ENCODE data around the gene TM4SF5.
"Not testable (repeated sequence)": the region's sequence is repeated elsewhere in the genome, so short reads cannot be mapped to it uniquely, and the experiment has no call there.

The TM4SF5 gene

DNA sequence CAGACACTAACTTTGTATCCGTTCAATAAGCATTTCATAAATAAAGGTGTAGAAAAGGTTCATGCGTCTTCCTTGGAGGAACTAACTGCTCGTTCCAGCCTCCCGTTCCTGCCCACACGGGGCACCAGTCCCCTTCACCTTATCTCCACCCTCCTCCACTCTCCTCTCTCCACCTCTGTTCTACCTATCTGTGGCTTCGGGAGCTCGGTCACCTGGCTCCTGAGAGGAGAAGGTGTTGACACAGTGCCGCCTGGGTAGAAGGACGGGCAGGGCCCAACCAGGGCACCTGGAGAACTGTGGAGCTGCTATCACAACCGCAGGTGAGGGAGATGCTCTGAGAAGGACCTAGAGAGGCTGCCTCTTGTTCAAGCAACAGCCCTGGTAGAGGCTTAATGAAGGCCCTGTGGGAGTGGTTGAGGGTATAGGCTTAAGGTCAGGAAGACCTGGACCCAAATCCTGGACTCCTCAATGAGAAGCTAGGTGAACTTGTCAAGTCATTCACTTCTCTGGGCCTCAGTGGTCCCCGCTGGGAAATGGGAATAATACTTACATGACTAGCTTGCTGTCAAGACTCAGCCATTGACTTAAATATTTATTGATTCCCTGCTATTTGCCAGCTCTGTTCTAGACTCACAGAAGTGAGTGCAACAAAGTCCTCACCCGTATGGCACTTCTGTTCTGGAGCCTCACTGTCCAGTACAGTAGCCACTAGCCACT, 51.8 kb downstream of the TM4SF5 start:
- Histone ChIP-seq H2AFZ (ENCODE audit: insufficient read depth, low read length, poor library complexity) (no peak overlapping the region), H2AK5ac (ENCODE audit: low read length) (no peak overlapping the region), H2BK120ac (ENCODE audit: insufficient read depth, low read length, poor library complexity) (no peak overlapping the region), H4K12ac (ENCODE audit: low read depth, low read length) (no peak overlapping the region), H3K4ac (ENCODE audit: low read depth, low read length) (no peak overlapping the region), H3K36me3 (ENCODE audit: control insufficient read depth in 1 of 2, insufficient read depth in 2 of 2, low read length in 2 of 2) (peaks cover 32 to 35% of the 10 kb centered on the region in 2 experiments), H3K23ac (ENCODE audit: low read length) (no peak overlapping the region), H4K91ac (ENCODE audit: low read depth, low read length) (no peak overlapping the region), H3K79me2 (ENCODE audit: control insufficient read depth, insufficient read depth, low read length, poor library complexity) (no peaks in the 10 kb centered on the region), H3K9ac (ENCODE audit: low read length) (no peak overlapping the region), H4K8ac (ENCODE audit: low read depth, low read length) (no peak overlapping the region), H2BK12ac (ENCODE audit: low read length) (no peak overlapping the region), H3K14ac (ENCODE audit: low read length) (no peak overlapping the region), H3K4me1 (ENCODE audit: control insufficient read depth in 1 of 2, insufficient read depth in 2 of 2, low read length in 2 of 2) (peaks cover 0 to 4% of the 10 kb centered on the region in 2 experiments), H3K4me3 (ENCODE audit: low read depth, low read length) (no peak overlapping the region), H3K9me3 (ENCODE audit: insufficient read depth, low read depth, low read length) (peaks cover 4% of the 10 kb centered on the region), H3K4me2 (ENCODE audit: low read length) (no peak overlapping the region), H3K18ac (ENCODE audit: low read length) (no peak overlapping the region), H3K27ac (ENCODE audit: low read depth, low read length) (no peak overlapping the region), H2BK5ac (ENCODE audit: low read depth, low read length, poor library complexity) (no peak overlapping the region), H3K79me1 (ENCODE audit: low read length) (no peaks in the 10 kb centered on the region), H3K27me3 (ENCODE audit: insufficient read depth, low read length) (no peaks in the 10 kb centered on the region)
- WGBS (ENCODE audit: extremely low coverage, insufficient coverage, insufficient read length) = no CpG with 5 or more reads among the region's 12 CpGs
- DNase-seq = no peak

- no peak overlapping the region for H2BK120ac ChIP-seq (ENCODE audit: insufficient read depth, low read length, poor library complexity)
- H3K9ac ChIP-seq (ENCODE audit: low read length) = no peak overlapping the region
- no peak for DNase-seq
- H3K9me3 ChIP-seq (ENCODE audit: insufficient read depth, low read depth, low read length) = peaks cover 1% of the 10 kb centered on the region
- no peak overlapping the region for H3K14ac ChIP-seq (ENCODE audit: low read length)
- H3K4ac ChIP-seq (ENCODE audit: low read depth, low read length) = no peak overlapping the region
- no peak overlapping the region for H3K4me2 ChIP-seq (ENCODE audit: low read length)
- WGBS (ENCODE audit: extremely low coverage, insufficient coverage, insufficient read length) = no CpG with 5 or more reads among the region's 8 CpGs
- H2BK5ac ChIP-seq (ENCODE audit: low read depth, low read length, poor library complexity) = no peak overlapping the region
- H4K12ac ChIP-seq (ENCODE audit: low read depth, low read length) = no peak overlapping the region
- no peak overlapping the region for H2AFZ ChIP-seq (ENCODE audit: insufficient read depth, low read length, poor library complexity)
- no peak overlapping the region for H4K91ac ChIP-seq (ENCODE audit: low read depth, low read length)
- H3K79me2 ChIP-seq (ENCODE audit: control insufficient read depth, insufficient read depth, low read length, poor library complexity) = no peaks in the 10 kb centered on the region
- no peak overlapping the region for H2BK12ac ChIP-seq (ENCODE audit: low read length)
- no peak overlapping the region for H2AK5ac ChIP-seq (ENCODE audit: low read length)
- H3K36me3 ChIP-seq (ENCODE audit: control insufficient read depth in 1 of 2, insufficient read depth in 2 of 2, low read length in 2 of 2) = peaks cover 12 to 15% of the 10 kb centered on the region in 2 experiments
- H3K23ac ChIP-seq (ENCODE audit: low read length) = no peak overlapping the region
- no peak overlapping the region for H3K4me3 ChIP-seq (ENCODE audit: low read depth, low read length)
- no peaks in the 10 kb centered on the region for H3K4me1 ChIP-seq (ENCODE audit: control insufficient read depth in 1 of 2, insufficient read depth in 2 of 2, low read length in 2 of 2)
- no peaks in the 10 kb centered on the region for H3K79me1 ChIP-seq (ENCODE audit: low read length)
- H4K8ac ChIP-seq (ENCODE audit: low read depth, low read length) = no peak overlapping the region
- H3K18ac ChIP-seq (ENCODE audit: low read length) = no peak overlapping the region
- H3K27ac ChIP-seq (ENCODE audit: low read depth, low read length) = no peak overlapping the region
- H3K27me3 ChIP-seq (ENCODE audit: insufficient read depth, low read length) = no peaks in the 10 kb centered on the region
Measured at GRCh38 chr17:4827399-4827798, 55.7 kb downstream of the TM4SF5 start.

DNA sequence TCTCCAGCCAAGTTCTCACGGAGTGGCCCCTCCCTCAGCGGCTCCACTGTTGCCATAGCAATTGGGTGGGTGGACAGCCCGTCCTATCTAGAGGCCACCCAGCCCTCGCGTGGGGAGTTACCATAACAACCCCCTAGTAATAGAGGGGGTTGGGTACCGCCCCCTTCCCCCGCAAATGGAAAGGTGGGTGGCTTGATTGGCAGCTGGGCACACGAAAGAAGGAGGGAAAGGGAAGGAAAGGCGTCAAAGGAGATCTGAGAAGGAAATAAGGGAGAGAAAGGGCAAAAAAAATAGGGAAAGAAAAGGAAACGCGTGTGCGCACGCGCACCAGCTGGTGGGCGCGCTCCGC, 61.1 kb downstream of the TM4SF5 start:
- not testable (repeated sequence) for H3K14ac ChIP-seq (ENCODE audit: low read length); H3K4ac ChIP-seq (ENCODE audit: low read depth, low read length); H3K18ac ChIP-seq (ENCODE audit: low read length); H2BK5ac ChIP-seq (ENCODE audit: low read depth, low read length, poor library complexity); H2AK5ac ChIP-seq (ENCODE audit: low read length); H3K9me3 ChIP-seq (ENCODE audit: insufficient read depth, low read depth, low read length); H3K9ac ChIP-seq (ENCODE audit: low read length); H3K23ac ChIP-seq (ENCODE audit: low read length); H2BK120ac ChIP-seq (ENCODE audit: insufficient read depth, low read length, poor library complexity); DNase-seq; H2BK12ac ChIP-seq (ENCODE audit: low read length); H3K36me3 ChIP-seq (ENCODE audit: control insufficient read depth in 1 of 2, insufficient read depth in 2 of 2, low read length in 2 of 2); H3K27me3 ChIP-seq (ENCODE audit: insufficient read depth, low read length)
- peaks cover 11% of the 10 kb centered on the region for H3K79me1 ChIP-seq (ENCODE audit: low read length)
- H3K27ac ChIP-seq (ENCODE audit: low read depth, low read length) = peak overlapping the region; percentile 72
- peak overlapping the region; percentile 46 for H3K4me3 ChIP-seq (ENCODE audit: low read depth, low read length)
- peak overlapping the region; percentile 98 for H3K4me2 ChIP-seq (ENCODE audit: low read length)
- peak overlapping the region; percentile 83 for H4K8ac ChIP-seq (ENCODE audit: low read depth, low read length)
- no CpG with 5 or more reads among the region's 17 CpGs for WGBS (ENCODE audit: extremely low coverage, insufficient coverage, insufficient read length)
- peaks cover 13 to 19% of the 10 kb centered on the region in 2 experiments for H3K4me1 ChIP-seq (ENCODE audit: control insufficient read depth in 1 of 2, insufficient read depth in 2 of 2, low read length in 2 of 2)
- peak overlapping the region; percentile 60 for H2AFZ ChIP-seq (ENCODE audit: insufficient read depth, low read length, poor library complexity)
- H4K12ac ChIP-seq (ENCODE audit: low read depth, low read length) = peak overlapping the region; percentile 69
- H4K91ac ChIP-seq (ENCODE audit: low read depth, low read length) = peak overlapping the region; percentile 70
- peaks cover 25% of the 10 kb centered on the region for H3K79me2 ChIP-seq (ENCODE audit: control insufficient read depth, insufficient read depth, low read length, poor library complexity)

All from trophoblast cell (in vitro differentiated cells and primary cell).